GM19025 (cell line): Measurements from ENCODE around the gene POLR1B.

ENCODE experiments used
- ATAC-seq: cut with Tn5 transposase; IDR thresholded peaks from one replicate; pipeline ENCODE4 v1.9.1; 2021; ENCODE audit warnings: mild to moderate bottlenecking, low read depth, moderate library complexity; ENCODE audit not compliant: unreplicated experiment

Gene POLR1B

GRCh38 chr2:112541315-112542122 lies 746 bp upstream of the POLR1B start:
- peak; percentile 50 for ATAC-seq

- no peak for ATAC-seq
Measured at GRCh38 chr2:112542984-112543661, 858 bp downstream of the POLR1B start.

- ATAC-seq, result no peak
Measured at GRCh38 chr2:112547333-112547732, 5.1 kb downstream of the POLR1B start.

GRCh38 chr2:112548980-112549379 lies 6.7 kb downstream of the POLR1B start:
- no peak for ATAC-seq

- ATAC-seq, result peak; percentile 78
Measured at GRCh38 chr2:112566104-112566503, 23.8 kb downstream of the POLR1B start.

- peak; percentile 40 for ATAC-seq
Measured at GRCh38 chr2:112566508-112566907, 24.2 kb downstream of the POLR1B start.

- no peak for ATAC-seq
Measured at GRCh38 chr2:112572005-112572404, 29.7 kb downstream of the POLR1B start.

GRCh38 chr2:112577756-112578155 lies 35.5 kb downstream of the POLR1B start:
- ATAC-seq, result no peak

- ATAC-seq, result no peak
Measured at GRCh38 chr2:112579241-112579640, 37.0 kb downstream of the POLR1B start.

GRCh38 chr2:112580084-112580483 lies 37.8 kb downstream of the POLR1B start:
- ATAC-seq, result no peak

GRCh38 chr2:112582314-112582746 lies 40.1 kb downstream of the POLR1B start:
- ATAC-seq, result no peak

GRCh38 chr2:112583497-112584133 lies 41.4 kb downstream of the POLR1B start:
- ATAC-seq, result no peak

GRCh38 chr2:112584134-112584890 lies 42.0 kb downstream of the POLR1B start, which contains the start of gene CHCHD5:
Gene CHCHD5 (plus strand): TSS chr2:112584609. CDS start chr2:112584648, 39 bp downstream.
- ATAC-seq, result peak; percentile 87

- no peak for ATAC-seq
Measured at GRCh38 chr2:112584891-112585250, 42.6 kb downstream of the POLR1B start.

- ATAC-seq, result no peak
Measured at GRCh38 chr2:112585400-112585799, 43.1 kb downstream of the POLR1B start.

GRCh38 chr2:112585873-112586464 lies 43.7 kb downstream of the POLR1B start:
- ATAC-seq, result no peak

GRCh38 chr2:112588611-112589045 lies 46.4 kb downstream of the POLR1B start:
- no peak for ATAC-seq

- ATAC-seq, result no peak
Measured at GRCh38 chr2:112591413-112591812, 49.1 kb downstream of the POLR1B start.

- no peak for ATAC-seq
Measured at GRCh38 chr2:112593736-112594135, 51.5 kb downstream of the POLR1B start.
